ENCODE results near the gene F10.

GRCh38 chr13:113157206-113157928, 34.8 kb downstream of the F10 start:
- TF ChIP-seq TAF1 (IDR thresholded peaks at IDR 0.05; ENCODE audit: low read depth) (no peak), CTCF (IDR thresholded peaks at IDR 0.05; ENCODE audit: poor library complexity, severe bottlenecking) (no peak), REST (IDR thresholded peaks at IDR 0.05; ENCODE audit: borderline replicate concordance) (no peak)

Measured in neural cell (in vitro differentiated cells).